HG02798 (cell line): ENCODE data around the gene HNF1A.
"Not testable (repeated sequence)": the region's sequence is repeated elsewhere in the genome, so short reads cannot be mapped to it uniquely, and the experiment has no call there.

Experiments used
- ATAC-seq: cut with Tn5 transposase; IDR thresholded peaks from one replicate; pipeline ENCODE4 v1.9.1; 2021; ENCODE audit warnings: mild to moderate bottlenecking; ENCODE audit not compliant: unreplicated experiment, poor library complexity

The HNF1A gene, protein sequence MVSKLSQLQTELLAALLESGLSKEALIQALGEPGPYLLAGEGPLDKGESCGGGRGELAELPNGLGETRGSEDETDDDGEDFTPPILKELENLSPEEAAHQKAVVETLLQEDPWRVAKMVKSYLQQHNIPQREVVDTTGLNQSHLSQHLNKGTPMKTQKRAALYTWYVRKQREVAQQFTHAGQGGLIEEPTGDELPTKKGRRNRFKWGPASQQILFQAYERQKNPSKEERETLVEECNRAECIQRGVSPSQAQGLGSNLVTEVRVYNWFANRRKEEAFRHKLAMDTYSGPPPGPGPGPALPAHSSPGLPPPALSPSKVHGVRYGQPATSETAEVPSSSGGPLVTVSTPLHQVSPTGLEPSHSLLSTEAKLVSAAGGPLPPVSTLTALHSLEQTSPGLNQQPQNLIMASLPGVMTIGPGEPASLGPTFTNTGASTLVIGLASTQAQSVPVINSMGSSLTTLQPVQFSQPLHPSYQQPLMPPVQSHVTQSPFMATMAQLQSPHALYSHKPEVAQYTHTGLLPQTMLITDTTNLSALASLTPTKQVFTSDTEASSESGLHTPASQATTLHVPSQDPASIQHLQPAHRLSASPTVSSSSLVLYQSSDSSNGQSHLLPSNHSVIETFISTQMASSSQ

DNA sequence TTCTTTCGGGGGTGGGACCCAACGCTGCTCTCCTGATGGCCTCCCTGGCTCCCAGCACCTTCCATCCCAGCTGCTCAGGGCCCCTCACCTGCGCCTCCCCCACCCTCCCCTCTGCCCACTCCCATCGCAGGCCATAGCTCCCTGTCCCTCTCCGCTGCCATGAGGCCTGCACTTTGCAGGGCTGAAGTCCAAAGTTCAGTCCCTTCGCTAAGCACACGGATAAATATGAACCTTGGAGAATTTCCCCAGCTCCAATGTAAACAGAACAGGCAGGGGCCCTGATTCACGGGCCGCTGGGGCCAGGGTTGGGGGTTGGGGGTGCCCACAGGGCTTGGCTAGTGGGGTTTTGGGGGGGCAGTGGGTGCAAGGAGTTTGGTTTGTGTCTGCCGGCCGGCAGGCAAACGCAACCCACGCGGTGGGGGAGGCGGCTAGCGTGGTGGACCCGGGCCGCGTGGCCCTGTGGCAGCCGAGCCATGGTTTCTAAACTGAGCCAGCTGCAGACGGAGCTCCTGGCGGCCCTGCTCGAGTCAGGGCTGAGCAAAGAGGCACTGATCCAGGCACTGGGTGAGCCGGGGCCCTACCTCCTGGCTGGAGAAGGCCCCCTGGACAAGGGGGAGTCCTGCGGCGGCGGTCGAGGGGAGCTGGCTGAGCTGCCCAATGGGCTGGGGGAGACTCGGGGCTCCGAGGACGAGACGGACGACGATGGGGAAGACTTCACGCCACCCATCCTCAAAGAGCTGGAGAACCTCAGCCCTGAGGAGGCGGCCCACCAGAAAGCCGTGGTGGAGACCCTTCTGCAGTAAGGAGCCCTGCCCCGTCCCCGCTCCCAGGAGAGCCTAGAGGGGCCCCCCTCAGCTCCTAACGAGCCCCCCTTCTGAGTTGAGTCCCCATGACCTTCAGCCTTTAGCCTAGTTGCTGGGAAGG is at the start of gene HNF1A:
Gene HNF1A (plus strand): TSS at position 248 of the 924 bp plus-strand sequence. CDS start 226 bp downstream, at position 474.
- ATAC-seq, result no peak

- no peak for ATAC-seq
Observed at GRCh38 chr12:120928864-120929652, 49.3 kb upstream of the HNF1A start.

- no peak for ATAC-seq
Observed at GRCh38 chr12:120930032-120930431, 48.3 kb upstream of the HNF1A start.

DNA sequence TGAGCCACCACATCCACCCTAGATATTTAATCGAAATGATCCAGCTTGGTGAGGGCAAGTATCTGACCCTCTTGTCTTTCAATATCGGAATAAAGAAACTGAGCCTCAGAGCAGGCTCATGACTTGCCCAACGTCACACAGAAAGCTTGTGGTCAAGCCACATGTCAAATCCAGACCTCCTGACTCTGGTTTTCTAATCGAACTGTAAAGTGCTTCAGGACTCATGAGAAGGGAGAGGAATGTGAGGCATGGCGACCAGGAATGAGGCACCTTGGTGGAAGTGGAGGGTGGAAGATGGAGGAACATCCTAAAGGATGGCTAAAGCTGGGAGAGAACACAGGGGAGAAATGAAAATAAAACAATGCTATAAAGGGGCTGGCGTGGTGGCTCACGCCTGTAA is 46.3 kb upstream of the HNF1A start:
- ATAC-seq, result no peak

DNA sequence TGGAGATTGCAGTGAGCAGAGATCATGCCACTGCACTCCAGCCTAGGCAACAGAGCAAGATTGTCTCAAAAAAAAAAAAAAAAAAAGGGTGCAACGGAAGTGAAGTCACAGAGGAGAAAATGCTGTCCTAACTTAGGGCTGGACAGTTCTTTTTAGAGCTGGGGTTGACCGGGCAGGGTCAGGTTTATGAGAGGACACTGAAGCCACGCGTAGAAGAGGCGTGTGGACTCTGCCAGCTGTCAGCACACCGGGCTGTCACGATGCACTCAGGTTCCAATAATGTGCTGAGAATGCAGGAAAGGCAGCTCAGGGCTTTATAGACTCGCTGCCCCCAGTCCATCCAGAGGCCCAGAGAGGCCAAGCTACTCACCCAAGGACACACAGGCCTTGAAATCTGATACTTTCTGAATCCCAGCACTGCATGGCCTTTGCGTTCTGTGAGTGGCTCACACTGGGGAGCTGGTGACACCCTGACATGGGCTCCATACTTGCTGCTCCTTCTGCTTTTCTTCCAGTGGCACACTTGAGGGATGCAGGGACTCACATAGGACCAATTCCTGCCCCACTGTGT is 45.3 kb upstream of the HNF1A start:
- ATAC-seq, result no peak

- no peak for ATAC-seq
Observed at GRCh38 chr12:120933786-120934185, 44.6 kb upstream of the HNF1A start.

DNA sequence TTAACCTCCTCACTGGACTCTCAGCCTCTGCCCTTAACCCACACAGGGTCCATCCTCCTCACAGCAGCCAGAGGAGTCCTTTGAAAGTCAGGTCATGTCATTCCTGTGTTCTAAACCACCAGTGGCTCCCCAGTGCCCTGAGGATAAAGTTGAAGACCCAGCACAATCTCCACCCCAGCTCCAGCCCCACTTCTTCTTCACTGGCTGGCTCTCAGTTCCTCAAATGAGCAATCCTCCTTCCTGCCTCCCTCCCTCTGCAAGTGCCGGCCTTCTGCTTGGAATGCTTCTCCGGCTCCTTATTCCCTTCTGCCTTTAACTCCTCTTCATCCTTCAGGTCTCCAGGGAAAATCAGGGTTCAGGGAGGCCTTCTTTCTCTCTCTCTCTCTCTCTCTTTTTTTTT is 42.1 kb upstream of the HNF1A start:
- no peak for ATAC-seq

DNA sequence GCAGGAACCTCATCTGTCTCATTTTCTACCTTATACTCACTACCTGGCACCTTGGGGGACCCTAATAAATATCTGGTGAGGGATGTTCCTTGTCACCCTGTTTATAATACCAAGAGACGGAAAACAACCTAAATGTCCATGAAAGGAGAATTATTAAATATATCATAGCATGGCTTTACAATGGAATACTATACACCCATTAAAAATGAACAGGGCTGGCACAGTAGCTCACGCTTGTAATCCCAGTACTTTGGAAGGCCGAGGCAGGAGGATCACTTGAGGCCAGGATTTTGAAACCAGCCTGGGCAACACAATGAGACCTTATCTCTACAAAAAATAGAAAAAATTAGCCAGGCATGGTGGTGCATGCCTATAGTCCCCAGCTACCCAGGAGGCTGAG is 39.8 kb upstream of the HNF1A start:
- ATAC-seq, result no peak

DNA sequence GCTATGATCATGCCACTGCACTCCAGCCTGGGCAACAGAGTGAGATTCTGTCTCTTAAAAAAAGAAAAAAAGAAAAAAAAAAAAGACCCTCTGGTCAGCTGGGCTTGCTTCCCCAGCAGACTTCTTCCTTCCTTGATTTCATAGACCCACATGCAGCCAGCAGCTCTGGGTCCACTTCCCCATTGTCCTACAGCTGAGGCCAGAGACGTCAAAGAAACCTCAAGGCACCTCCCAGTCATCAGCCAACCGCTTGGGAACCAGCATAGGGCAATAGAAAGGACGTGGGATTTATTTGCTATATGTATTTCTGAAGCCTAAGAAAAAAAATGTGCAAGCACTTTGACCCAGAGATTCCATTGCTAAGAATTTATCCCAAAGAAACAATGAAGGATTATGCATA is 38.8 kb upstream of the HNF1A start:
- no peak for ATAC-seq

DNA sequence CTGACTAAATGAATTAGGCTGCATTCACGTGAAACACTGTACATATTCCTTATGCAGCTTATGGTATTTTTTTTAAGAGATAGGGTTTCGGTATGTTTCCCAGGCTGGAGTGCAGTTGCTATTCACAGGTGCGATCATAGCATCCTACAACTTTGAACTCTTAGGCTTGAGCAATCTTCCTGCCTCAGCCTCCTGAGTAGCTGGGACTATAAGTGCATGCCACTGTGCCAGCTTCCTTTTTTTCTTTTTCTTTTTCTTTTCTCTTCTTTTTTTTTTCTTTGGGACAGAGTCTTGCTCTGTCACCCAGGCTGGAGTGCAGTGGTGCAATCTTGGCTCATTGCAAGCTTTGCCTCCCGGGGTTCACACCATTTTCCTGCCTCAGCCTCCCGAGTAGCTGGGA is 38.3 kb upstream of the HNF1A start:
- no peak for ATAC-seq

DNA sequence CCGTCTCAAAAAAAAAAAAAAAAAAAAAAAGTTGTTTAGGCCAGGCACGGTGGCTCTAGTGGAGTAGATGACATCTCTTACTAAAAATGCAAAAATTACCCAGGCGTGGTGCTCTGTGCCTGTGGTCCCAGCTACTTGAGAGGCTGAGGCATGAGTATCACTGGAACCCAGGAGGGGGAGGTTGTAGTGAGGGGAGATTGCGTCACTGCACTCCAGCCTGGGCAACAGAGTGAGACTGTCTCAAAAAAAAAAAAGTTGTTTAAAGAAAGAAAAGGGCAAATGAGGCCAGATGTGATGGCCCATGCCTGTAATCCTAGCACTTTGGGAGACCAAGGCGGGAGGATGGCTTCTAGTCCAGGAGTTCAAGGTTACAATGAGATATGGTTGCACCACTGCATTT is 37.5 kb upstream of the HNF1A start:
- ATAC-seq, result no peak

GRCh38 chr12:120941412-120941811 is 36.9 kb upstream of the HNF1A start:
- ATAC-seq, result no peak

- ATAC-seq, result no peak
Observed at GRCh38 chr12:120941846-120942405, 36.4 kb upstream of the HNF1A start.

DNA sequence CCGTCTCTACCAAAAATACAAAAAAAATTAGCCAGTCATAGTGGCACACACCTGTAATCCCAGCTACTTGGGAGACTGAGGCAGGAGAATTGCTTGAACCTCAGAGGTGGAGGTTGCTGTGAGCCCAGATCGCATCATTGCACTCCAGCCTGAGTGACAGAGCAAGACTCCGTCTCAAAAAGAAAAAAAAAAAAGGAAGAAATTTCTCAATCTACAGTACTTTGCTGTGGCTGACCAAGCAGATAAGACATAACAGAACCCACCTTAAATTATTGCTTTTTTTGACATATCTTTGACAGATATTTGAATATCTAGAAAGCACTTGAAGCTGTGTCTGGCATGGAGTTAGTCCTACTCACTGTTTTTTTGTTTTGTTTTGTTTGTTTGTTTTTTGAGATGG is 34.9 kb upstream of the HNF1A start:
- ATAC-seq, result no peak

GRCh38 chr12:120944645-120945217 is 33.6 kb upstream of the HNF1A start:
- no peak for ATAC-seq

GRCh38 chr12:120945516-120945915 is 32.8 kb upstream of the HNF1A start:
- ATAC-seq, result not testable (repeated sequence)

DNA sequence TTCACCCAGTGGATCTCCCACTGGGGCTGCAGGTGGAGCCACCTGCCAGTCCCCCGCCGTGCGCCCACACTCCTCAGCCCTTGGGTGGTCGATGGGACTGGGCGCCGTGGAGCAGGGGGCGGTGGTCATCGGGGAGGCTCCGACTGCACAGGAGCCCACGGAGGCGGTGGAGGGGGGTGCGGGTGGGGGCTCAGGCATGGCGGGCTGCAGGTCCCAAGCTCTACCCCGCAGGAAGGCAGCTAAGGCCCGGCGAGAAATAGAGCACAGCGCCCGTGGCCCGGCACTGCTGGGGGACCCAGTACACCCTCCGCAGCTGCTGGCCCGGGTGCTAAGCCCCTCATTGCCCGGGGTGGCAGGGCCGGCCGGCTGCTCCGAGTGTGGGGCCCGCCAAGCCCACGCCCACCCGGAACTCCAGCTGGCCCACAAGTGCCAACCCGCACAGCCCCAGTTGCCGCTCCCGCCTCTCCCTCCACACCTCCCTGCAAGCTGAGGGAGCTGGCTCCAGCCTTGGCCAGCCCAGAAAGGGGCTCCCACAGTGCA is 28.0 kb upstream of the HNF1A start:
- ATAC-seq, result not testable (repeated sequence)

GRCh38 chr12:120950807-120951206 is 27.5 kb upstream of the HNF1A start:
- ATAC-seq, result no peak

- ATAC-seq, result no peak
Observed at GRCh38 chr12:120955232-120955631, 23.1 kb upstream of the HNF1A start.
